Vagina (tissue), 2 donors: ENCODE data around the gene ZFX.

Source experiments
- CTCF ChIP-seq, 3 experiments: fragments of 450-650 bp in 2 of 3; fragments of 200-600 bp in 1 of 3; sonication (generic) in 1 of 3; IDR thresholded peaks; one replicate each; pipeline ENCODE4 v1.5.1; 2017 to 2019; ENCODE audit warnings: antibody characterized with exemption in 3 of 3, mild to moderate bottlenecking in 2 of 3, moderate library complexity in 2 of 3
- POLR2A ChIP-seq, 2 donors: fragments of 450-650 bp; IDR thresholded peaks; one replicate each; pipeline ENCODE4 v1.6.1; 2017; ENCODE audit warnings: antibody characterized with exemption in 2 of 2, mild to moderate bottlenecking in 2 of 2, moderate library complexity in 2 of 2

- TF ChIP-seq CTCF (IDR thresholded peaks at IDR 0.05) = no peak
- TF ChIP-seq POLR2A (IDR thresholded peaks at IDR 0.05) = no peak
These were observed 107.5 kb downstream of the ZFX start for GRCh38 chrX:24257011-24257410.
